ENCODE results near the gene AZI2. TPM values are rescaled to one million over a fixed set of nuclear protein-coding genes. Genes with fewer than 3 reads are reported as not detected.

Gene AZI2
- total RNA-seq (2014; rRNA removed; shearing (Covaris generic)): 27.0 and 50.8 TPM in 2 replicates

GRCh38 chr3:28348629-28349468 is at the start of gene AZI2, which contains the start of gene ZCWPW2:
Gene AZI2, minus strand, starts transcription at chr3:28348824. Its CDS starts 8,207 bp downstream, at chr3:28340617.
Gene ZCWPW2, plus strand, starts transcription at chr3:28348721. Its CDS starts 64,348 bp downstream, at chr3:28413069.
- H3K4me3 ChIP-seq (ENCODE audit: insufficient read depth, low read depth, low read length): peak within 1 kb of the TSS; percentile 84
- H3K36me3 ChIP-seq (replicated peaks; ENCODE audit: control insufficient read depth, insufficient read depth, low read length): no peaks in the 10 kb centered on the region
- H3K27me3 ChIP-seq (ENCODE audit: control insufficient read depth, insufficient read depth, low read length): no peaks in the 10 kb centered on the region
- DNase-seq: peak; percentile 85

GRCh38 chr3:28388978-28389377 is 40.4 kb upstream of the AZI2 start:
- no peaks in the 10 kb centered on the region for H3K27me3 ChIP-seq (ENCODE audit: control insufficient read depth, insufficient read depth, low read length)

GRCh38 chr3:28386049-28386448 is 37.4 kb upstream of the AZI2 start:
- no peak for DNase-seq
- Histone ChIP-seq H3K27me3 (ENCODE audit: control insufficient read depth, insufficient read depth, low read length) (no peaks in the 10 kb centered on the region), H3K36me3 (replicated peaks; ENCODE audit: control insufficient read depth, insufficient read depth, low read length) (no peaks in the 10 kb centered on the region), H3K4me3 (ENCODE audit: insufficient read depth, low read depth, low read length) (no peak overlapping the region)

More at GRCh38 chr3:28388978-28389377, 40.4 kb upstream of the AZI2 start:
- no peak for DNase-seq
- Histone ChIP-seq H3K36me3 (replicated peaks; ENCODE audit: control insufficient read depth, insufficient read depth, low read length) (no peaks in the 10 kb centered on the region), H3K4me3 (ENCODE audit: insufficient read depth, low read depth, low read length) (no peak overlapping the region)

GRCh38 chr3:28376424-28376823 is 27.8 kb upstream of the AZI2 start:
- H3K36me3 ChIP-seq (replicated peaks; ENCODE audit: control insufficient read depth, insufficient read depth, low read length): no peaks in the 10 kb centered on the region
- DNase-seq: no peak
- H3K4me3 ChIP-seq (ENCODE audit: insufficient read depth, low read depth, low read length): no peak overlapping the region
- no peaks in the 10 kb centered on the region for H3K27me3 ChIP-seq (ENCODE audit: control insufficient read depth, insufficient read depth, low read length)

- H3K4me3 ChIP-seq (ENCODE audit: insufficient read depth, low read depth, low read length): peak overlapping the region; percentile 84
- H3K36me3 ChIP-seq (replicated peaks; ENCODE audit: control insufficient read depth, insufficient read depth, low read length): no peaks in the 10 kb centered on the region
- no peak for DNase-seq
Measured at GRCh38 chr3:28349469-28350000, 911 bp upstream of the AZI2 start.

GRCh38 chr3:28348265-28348628 is 377 bp downstream of the AZI2 start:
- DNase-seq: no peak
- Histone ChIP-seq H3K27me3 (ENCODE audit: control insufficient read depth, insufficient read depth, low read length) (no peaks in the 10 kb centered on the region), H3K4me3 (ENCODE audit: insufficient read depth, low read depth, low read length) (peak overlapping the region; percentile 84), H3K36me3 (replicated peaks; ENCODE audit: control insufficient read depth, insufficient read depth, low read length) (no peaks in the 10 kb centered on the region)

More at GRCh38 chr3:28349469-28350000, 911 bp upstream of the AZI2 start:
- H3K27me3 ChIP-seq (ENCODE audit: control insufficient read depth, insufficient read depth, low read length): no peaks in the 10 kb centered on the region

GRCh38 chr3:28347374-28348264 is 1.0 kb downstream of the AZI2 start:
- Histone ChIP-seq H3K4me3 (ENCODE audit: insufficient read depth, low read depth, low read length) (peak overlapping the region; percentile 84), H3K36me3 (replicated peaks; ENCODE audit: control insufficient read depth, insufficient read depth, low read length) (no peaks in the 10 kb centered on the region), H3K27me3 (ENCODE audit: control insufficient read depth, insufficient read depth, low read length) (no peaks in the 10 kb centered on the region)
- peak; percentile 2 for DNase-seq

GRCh38 chr3:28345690-28346089 is 2.9 kb downstream of the AZI2 start:
- H3K4me3 ChIP-seq (ENCODE audit: insufficient read depth, low read depth, low read length): no peak overlapping the region

GRCh38 chr3:28343144-28343543 is 5.5 kb downstream of the AZI2 start:
- Histone ChIP-seq H3K36me3 (replicated peaks; ENCODE audit: control insufficient read depth, insufficient read depth, low read length) (no peaks in the 10 kb centered on the region), H3K4me3 (ENCODE audit: insufficient read depth, low read depth, low read length) (no peak overlapping the region), H3K27me3 (ENCODE audit: control insufficient read depth, insufficient read depth, low read length) (no peaks in the 10 kb centered on the region)
- DNase-seq: no peak

More at GRCh38 chr3:28345690-28346089, 2.9 kb downstream of the AZI2 start:
- H3K36me3 ChIP-seq (replicated peaks; ENCODE audit: control insufficient read depth, insufficient read depth, low read length): no peaks in the 10 kb centered on the region
- H3K27me3 ChIP-seq (ENCODE audit: control insufficient read depth, insufficient read depth, low read length): no peaks in the 10 kb centered on the region
- DNase-seq: no peak

GRCh38 chr3:28337230-28337629 is 11.4 kb downstream of the AZI2 start:
- Histone ChIP-seq H3K4me3 (ENCODE audit: insufficient read depth, low read depth, low read length) (no peak overlapping the region), H3K36me3 (replicated peaks; ENCODE audit: control insufficient read depth, insufficient read depth, low read length) (no peaks in the 10 kb centered on the region; the same call in 1 of the 2 replicates), H3K27me3 (ENCODE audit: control insufficient read depth, insufficient read depth, low read length) (no peaks in the 10 kb centered on the region)
- DNase-seq: no peak

GRCh38 chr3:28335246-28335645 is 13.4 kb downstream of the AZI2 start:
- no peaks in the 10 kb centered on the region; the same call in 1 of the 2 replicates for H3K36me3 ChIP-seq (replicated peaks; ENCODE audit: control insufficient read depth, insufficient read depth, low read length)
- DNase-seq: no peak
- no peaks in the 10 kb centered on the region for H3K27me3 ChIP-seq (ENCODE audit: control insufficient read depth, insufficient read depth, low read length)

GRCh38 chr3:28334552-28334951 is 14.1 kb downstream of the AZI2 start:
- Histone ChIP-seq H3K36me3 (replicated peaks; ENCODE audit: control insufficient read depth, insufficient read depth, low read length) (no peaks in the 10 kb centered on the region; the same call in 1 of the 2 replicates), H3K27me3 (ENCODE audit: control insufficient read depth, insufficient read depth, low read length) (no peaks in the 10 kb centered on the region), H3K4me3 (ENCODE audit: insufficient read depth, low read depth, low read length) (no peak overlapping the region)
- no peak for DNase-seq

More at GRCh38 chr3:28335246-28335645, 13.4 kb downstream of the AZI2 start:
- H3K4me3 ChIP-seq (ENCODE audit: insufficient read depth, low read depth, low read length): no peak overlapping the region

- Histone ChIP-seq H3K27me3 (ENCODE audit: control insufficient read depth, insufficient read depth, low read length) (no peaks in the 10 kb centered on the region), H3K36me3 (replicated peaks; ENCODE audit: control insufficient read depth, insufficient read depth, low read length) (peaks cover 1% of the 10 kb centered on the region; the same call in 1 of the 2 replicates), H3K4me3 (ENCODE audit: insufficient read depth, low read depth, low read length) (no peak overlapping the region)
- DNase-seq: no peak
Measured at GRCh38 chr3:28328188-28329151, 20.2 kb downstream of the AZI2 start.
